Mucosa of rectum (tissue), 2 donors: Measurements from ENCODE around the gene RELT.

Experiments used
- H3K27ac ChIP-seq, 2 donors: one replicate each; pipeline ENCODE4 v1.7.0; 2013; ENCODE audit warnings: inconsistent platforms in 2 of 2, low read depth in 2 of 2, low read length in 2 of 2
- H3K27me3 ChIP-seq, 2 donors: one replicate each; pipeline ENCODE4 v1.7.0; 2013; ENCODE audit warnings: low read length in 2 of 2; ENCODE audit not compliant: control insufficient read depth in 2 of 2, insufficient read depth in 2 of 2
- H3K36me3 ChIP-seq, 2 donors: one replicate each; pipeline ENCODE4 v1.7.0; 2013; ENCODE audit warnings: low read length in 2 of 2; ENCODE audit not compliant: control insufficient read depth in 2 of 2, insufficient read depth in 2 of 2
- H3K4me1 ChIP-seq, 2 donors: one replicate each; pipeline ENCODE4 v1.7.0; 2013; ENCODE audit warnings: low read length in 2 of 2, mild to moderate bottlenecking in 1 of 2; ENCODE audit not compliant: control insufficient read depth in 2 of 2, insufficient read depth in 2 of 2
- H3K4me3 ChIP-seq, 2 donors: one replicate each; pipeline ENCODE4 v1.7.0; 2013; ENCODE audit warnings: low read length in 2 of 2
- H3K9ac ChIP-seq, 2 donors: one replicate each; pipeline ENCODE4 v1.7.0; 2013; ENCODE audit warnings: low read length in 2 of 2, low read depth in 1 of 2, mild to moderate bottlenecking in 1 of 2
- H3K9me3 ChIP-seq, 2 donors: one replicate each; pipeline ENCODE4 v1.7.0; 2013; ENCODE audit warnings: low read length in 2 of 2; ENCODE audit not compliant: control insufficient read depth in 2 of 2
- donor health status: healthy.
- donor health status: Normal muscosa, but diverticular disease.

Gene RELT

DNA sequence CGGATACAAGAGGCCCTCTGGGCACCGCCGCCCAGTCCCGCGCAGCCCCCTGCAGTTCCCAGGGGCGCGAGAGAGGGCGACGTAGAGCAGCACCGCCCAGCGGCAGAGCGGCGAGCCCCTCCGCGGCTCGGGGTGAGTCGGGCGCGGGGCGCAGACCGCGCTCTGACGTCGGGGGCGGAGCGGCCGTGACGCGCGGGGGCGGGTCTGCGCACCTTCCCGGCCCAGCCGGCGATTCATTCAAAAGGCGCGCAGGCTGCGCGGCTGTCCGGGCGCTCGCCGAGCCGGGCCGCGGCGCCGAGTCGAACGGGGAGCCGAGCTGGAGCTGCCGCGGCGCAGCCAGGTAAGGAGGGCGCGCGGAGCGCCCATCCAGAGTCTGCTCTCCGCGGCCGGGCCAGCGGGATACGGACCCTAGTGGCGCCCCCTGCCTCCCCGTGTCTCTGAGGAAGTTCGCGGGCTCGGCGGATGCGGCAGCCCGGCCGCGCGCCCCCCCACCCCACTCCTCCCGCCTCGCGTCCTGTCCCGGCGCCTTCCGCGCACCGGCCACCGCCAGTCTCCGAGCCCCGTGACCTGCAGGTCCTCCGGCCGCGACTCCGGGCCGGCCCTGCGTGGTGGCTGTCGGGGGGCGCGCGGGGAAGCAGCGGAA lies at the start of gene RELT:
Gene RELT (plus strand): TSS at position 240 of the 643 bp plus-strand sequence. CDS start 12,738 bp downstream, outside the sequence.
- H3K27ac ChIP-seq: peak within 1 kb of the TSS; percentile 65 to 81
- H3K27me3 ChIP-seq: no peaks in the 10 kb centered on the region
- H3K4me3 ChIP-seq: peak within 1 kb of the TSS; percentile 77 to 81
- peaks cover 13 to 26% of the 10 kb centered on the region in 2 donors for H3K4me1 ChIP-seq
- peak within 1 kb of the TSS; percentile 66 to 72 for H3K9ac ChIP-seq
- H3K9me3 ChIP-seq: no peaks in the 10 kb centered on the region
- no peaks in the 10 kb centered on the region for H3K36me3 ChIP-seq

DNA sequence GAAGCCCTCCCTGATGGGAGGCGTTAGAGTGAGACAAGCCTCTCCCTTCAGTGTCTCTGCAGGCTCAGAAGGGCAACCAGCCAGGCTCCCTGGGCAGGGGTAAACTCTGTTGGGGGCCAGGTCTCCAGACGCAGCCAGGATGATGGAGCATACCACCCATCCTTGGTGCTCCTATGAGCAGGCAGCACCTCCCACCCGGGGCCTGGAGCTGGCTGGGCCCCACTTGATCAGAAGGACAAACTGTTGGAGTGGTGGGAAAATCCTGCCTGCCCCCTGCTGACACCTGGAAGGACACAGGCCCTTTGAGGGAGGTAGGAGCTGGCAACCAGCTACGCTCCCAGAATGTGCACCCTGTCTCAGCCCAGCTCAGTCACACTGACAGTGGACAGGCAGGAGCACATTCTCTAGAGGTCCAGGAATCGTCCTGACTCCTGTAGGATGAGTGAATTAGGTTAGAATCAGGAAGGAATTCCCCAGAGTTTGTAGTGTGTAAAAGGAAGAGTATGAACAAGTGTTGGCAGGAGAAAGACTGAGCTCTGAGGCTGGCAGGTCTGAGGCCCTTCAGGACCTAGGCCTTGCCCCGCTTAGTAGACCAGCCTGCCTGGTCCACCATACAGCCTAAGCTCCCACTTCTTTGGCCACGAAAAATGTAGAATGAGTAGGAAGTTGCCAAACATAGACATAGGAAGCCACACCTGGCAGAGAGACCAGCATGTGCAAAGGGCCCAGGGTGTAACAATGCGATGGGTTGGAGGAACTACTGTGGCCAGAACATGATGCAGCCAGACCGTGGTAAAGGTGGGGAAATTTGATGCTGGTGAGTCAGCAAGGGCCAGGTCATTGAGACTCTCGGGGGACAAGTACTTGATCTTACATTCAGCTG lies 49.0 kb upstream of the RELT start:
- Histone ChIP-seq H3K9me3 (no peaks in the 10 kb centered on the region), H3K27me3 (no peaks in the 10 kb centered on the region), H3K27ac (peak overlapping the region; percentile 3 to 41), H3K4me1 (peaks cover 21 to 24% of the 10 kb centered on the region in 2 donors), H3K9ac (no peak overlapping the region), H3K4me3 (no peak overlapping the region), H3K36me3 (no peaks in the 10 kb centered on the region)

DNA sequence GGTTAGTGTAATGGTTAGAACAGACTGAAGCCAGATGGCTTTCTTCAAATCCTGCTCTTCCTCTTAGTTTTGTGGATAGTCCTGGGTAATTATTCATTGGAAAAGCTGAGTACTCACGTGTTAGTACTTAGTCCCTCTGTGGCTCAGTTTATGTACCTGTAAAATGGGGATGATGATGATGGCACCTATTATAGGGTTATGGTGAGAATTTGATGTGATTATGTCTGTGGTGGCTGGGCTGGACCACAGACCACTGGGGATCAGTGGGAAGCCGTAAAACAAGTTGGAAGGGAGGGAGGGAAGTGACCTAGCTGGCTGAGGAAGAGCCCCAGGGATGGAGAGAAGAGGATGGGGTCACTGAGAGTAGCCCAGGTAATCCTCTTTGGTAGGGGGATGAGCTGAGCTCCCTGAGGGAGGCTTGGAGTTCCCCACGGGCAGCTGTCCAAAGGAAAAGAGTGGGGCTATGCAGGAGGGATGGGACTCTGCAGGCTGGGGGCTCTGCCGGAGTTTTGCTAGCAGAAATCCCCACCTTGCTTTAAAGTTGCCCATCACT lies 48.3 kb upstream of the RELT start:
- no peak overlapping the region for H3K27ac ChIP-seq
- H3K27me3 ChIP-seq: no peaks in the 10 kb centered on the region
- peaks cover 17 to 22% of the 10 kb centered on the region in 2 donors for H3K4me1 ChIP-seq
- no peaks in the 10 kb centered on the region for H3K9me3 ChIP-seq
- H3K4me3 ChIP-seq: no peak overlapping the region
- H3K36me3 ChIP-seq: no peaks in the 10 kb centered on the region
- no peak overlapping the region for H3K9ac ChIP-seq

- H3K4me1 ChIP-seq: peaks cover 16 to 20% of the 10 kb centered on the region in 2 donors
- H3K4me3 ChIP-seq: no peak overlapping the region
- no peaks in the 10 kb centered on the region for H3K9me3 ChIP-seq
- no peaks in the 10 kb centered on the region for H3K27me3 ChIP-seq
- H3K36me3 ChIP-seq: no peaks in the 10 kb centered on the region
- peak overlapping the region in 1 of 2 donors; percentile 23 for H3K27ac ChIP-seq
- no peak overlapping the region for H3K9ac ChIP-seq
Observed at GRCh38 chr11:73330569-73331093, 45.6 kb upstream of the RELT start.

- H3K36me3 ChIP-seq: no peaks in the 10 kb centered on the region
- H3K9me3 ChIP-seq: no peaks in the 10 kb centered on the region
- no peaks in the 10 kb centered on the region for H3K27me3 ChIP-seq
- H3K4me3 ChIP-seq: no peak overlapping the region
- H3K27ac ChIP-seq: peak overlapping the region in 1 of 2 donors; percentile 23
- H3K4me1 ChIP-seq: peaks cover 16 to 20% of the 10 kb centered on the region in 2 donors
- H3K9ac ChIP-seq: no peak overlapping the region
Observed at GRCh38 chr11:73331138-73331916, 44.9 kb upstream of the RELT start.

DNA sequence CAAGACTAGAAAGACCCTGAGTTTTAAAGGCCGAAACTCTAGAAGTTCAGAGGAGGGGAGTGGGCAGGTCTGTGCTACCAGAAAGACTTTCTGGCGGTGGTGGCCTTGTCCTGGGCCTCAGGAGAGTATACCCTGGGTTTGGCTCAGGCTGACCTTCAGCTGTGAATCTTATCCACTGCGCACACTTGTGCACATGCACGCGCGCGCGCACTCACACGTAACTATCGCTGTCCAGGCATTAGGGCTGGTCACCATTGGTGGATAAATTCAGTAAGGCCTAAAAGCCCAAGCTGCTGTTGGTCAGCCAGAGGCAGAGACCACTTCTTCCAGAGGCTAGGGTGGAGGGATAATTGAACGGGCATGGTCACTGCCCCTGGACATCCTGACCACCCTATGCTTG lies 43.0 kb upstream of the RELT start:
- peaks cover 13 to 20% of the 10 kb centered on the region in 2 donors for H3K4me1 ChIP-seq
- H3K4me3 ChIP-seq: no peak overlapping the region
- H3K27me3 ChIP-seq: no peaks in the 10 kb centered on the region
- no peaks in the 10 kb centered on the region for H3K36me3 ChIP-seq
- no peak overlapping the region for H3K27ac ChIP-seq
- no peaks in the 10 kb centered on the region for H3K9me3 ChIP-seq
- H3K9ac ChIP-seq: no peak overlapping the region

- Histone ChIP-seq H3K9me3 (no peaks in the 10 kb centered on the region), H3K4me1 (peaks cover 13 to 20% of the 10 kb centered on the region in 2 donors), H3K27ac (peak overlapping the region; percentile 2 to 44), H3K4me3 (no peak overlapping the region), H3K9ac (no peak overlapping the region), H3K27me3 (no peaks in the 10 kb centered on the region), H3K36me3 (no peaks in the 10 kb centered on the region)
Observed at GRCh38 chr11:73333640-73334383, 42.4 kb upstream of the RELT start.

- H3K4me3 ChIP-seq: no peak overlapping the region
- H3K4me1 ChIP-seq: peaks cover 13 to 20% of the 10 kb centered on the region in 2 donors
- no peaks in the 10 kb centered on the region for H3K27me3 ChIP-seq
- no peak overlapping the region for H3K9ac ChIP-seq
- H3K27ac ChIP-seq: peak overlapping the region; percentile 2 to 44
- no peaks in the 10 kb centered on the region for H3K36me3 ChIP-seq
- H3K9me3 ChIP-seq: no peaks in the 10 kb centered on the region
Observed at GRCh38 chr11:73334384-73335203, 41.6 kb upstream of the RELT start.
